HT1080 (cell line): ENCODE data around the gene MIB2. TPM values are rescaled to one million over a fixed set of nuclear protein-coding genes. Genes with fewer than 3 reads are reported as not detected.
"Not testable (repeated sequence)": the region's sequence is repeated elsewhere in the genome, so short reads cannot be mapped to it uniquely, and the experiment has no call there.

Experiments
- DNase-seq: peaks from one replicate; pipeline ENCODE4 v3.0.0-alpha.2; 2015; ENCODE audit warnings: low read depth
- total RNA-seq: library from RNA; depleted of rRNA; stranded (reverse); fragments of >200 nt; shearing (Covaris generic); gene quantifications from 2 replicates; pipeline ENCODE4 v1.2.3, GENCODE V29; 2014

The MIB2 gene
- total RNA-seq, 1 experiment from 2014 or later, result 11.0 TPM

- DNase-seq, result no peak
These were observed 11.2 kb downstream of the MIB2 start for GRCh38 chr1:1626207-1627141.

GRCh38 chr1:1627261-1627828 lies 12.0 kb downstream of the MIB2 start:
- no peak for DNase-seq

- no peak for DNase-seq
These were observed 12.8 kb downstream of the MIB2 start for GRCh38 chr1:1627829-1628753.

GRCh38 chr1:1628754-1629429 lies 13.6 kb downstream of the MIB2 start:
- DNase-seq, result no peak

GRCh38 chr1:1629430-1630190 lies 14.3 kb downstream of the MIB2 start:
- DNase-seq, result no peak

- DNase-seq, result no peak
These were observed 15.1 kb downstream of the MIB2 start for GRCh38 chr1:1630191-1630964.

GRCh38 chr1:1630965-1631781 lies 15.9 kb downstream of the MIB2 start:
- no peak for DNase-seq

GRCh38 chr1:1631782-1632420 lies 16.6 kb downstream of the MIB2 start, which contains the start of gene MMP23B:
TSS of gene MMP23B (plus strand) at chr1:1632173. CDS start at chr1:1632219, 46 bp downstream.
- DNase-seq, result no peak

- DNase-seq, result not testable (repeated sequence)
These were observed 18.1 kb downstream of the MIB2 start for GRCh38 chr1:1633409-1633808.

GRCh38 chr1:1634613-1635012 lies 19.3 kb downstream of the MIB2 start:
- DNase-seq, result not testable (repeated sequence)

- not testable (repeated sequence) for DNase-seq
These were observed 21.6 kb downstream of the MIB2 start for GRCh38 chr1:1636621-1637478.

GRCh38 chr1:1637479-1637875 lies 22.2 kb downstream of the MIB2 start:
- DNase-seq, result not testable (repeated sequence)

- not testable (repeated sequence) for DNase-seq
These were observed 23.2 kb downstream of the MIB2 start for GRCh38 chr1:1638528-1638927.

GRCh38 chr1:1639368-1639767 lies 24.1 kb downstream of the MIB2 start:
- not testable (repeated sequence) for DNase-seq

GRCh38 chr1:1640081-1640480 lies 24.8 kb downstream of the MIB2 start:
- not testable (repeated sequence) for DNase-seq

GRCh38 chr1:1640711-1641461 lies 25.6 kb downstream of the MIB2 start:
- not testable (repeated sequence) for DNase-seq
